Pulmonary artery endothelial cell (primary cell): ENCODE results near the gene PROM2. TPM values are rescaled to one million over a fixed set of nuclear protein-coding genes. Genes with fewer than 3 reads are reported as not detected.

Experiments
- DNase-seq: peaks from one replicate; pipeline ENCODE4 v3.0.0-alpha.2; 2011; ENCODE audit warnings: low read depth, low spot score
- total RNA-seq: library from RNA; depleted of rRNA; stranded (reverse); fragments of >200 nt; gene quantifications from 2 replicates; pipeline ENCODE4 v1.2.3, GENCODE V29; 2014

PROM2 gene
- total RNA-seq, 1 donor from 2014 or later: 0.07 TPM

DNA sequence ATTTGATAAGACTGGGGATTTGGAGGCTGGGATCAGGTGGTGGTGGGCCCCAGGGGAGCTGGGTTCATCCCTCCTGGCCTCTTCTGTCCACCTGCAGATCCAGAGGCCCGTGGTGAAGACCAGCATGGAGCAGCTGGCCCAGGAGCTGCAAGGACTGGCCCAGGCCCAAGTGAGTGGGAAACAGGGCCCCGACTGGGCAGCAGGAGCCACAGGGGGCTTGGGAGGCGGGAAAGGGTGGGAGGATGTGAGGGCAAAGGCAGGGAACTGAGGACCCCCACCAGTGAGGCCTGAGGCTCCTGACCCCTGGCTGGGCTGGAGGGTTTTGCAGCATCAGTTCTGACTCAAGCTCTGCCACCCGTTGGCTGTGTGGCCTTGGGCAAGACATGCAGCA lies 11.3 kb downstream of the PROM2 start:
- DNase-seq: no peak

DNA sequence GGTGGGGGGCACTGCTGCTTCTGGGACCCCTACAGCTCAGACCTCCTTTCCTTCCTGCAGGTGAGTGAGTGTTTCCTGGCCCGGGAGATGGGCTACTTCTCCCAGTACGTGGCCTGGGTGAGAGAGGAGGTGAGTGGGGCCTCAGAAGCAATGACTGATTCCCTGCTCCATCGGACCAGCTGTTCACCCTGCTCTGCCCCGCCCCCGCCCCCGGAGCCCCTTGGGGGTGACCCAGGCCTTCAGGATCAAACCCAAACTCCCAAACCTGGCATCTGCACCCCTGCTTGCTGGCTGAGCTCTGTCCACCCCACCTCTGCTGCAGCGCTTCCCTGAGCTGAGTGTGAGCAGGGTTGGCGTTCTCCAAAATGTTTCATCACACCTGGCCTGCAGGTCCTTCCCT lies 13.1 kb downstream of the PROM2 start:
- DNase-seq: no peak

DNA sequence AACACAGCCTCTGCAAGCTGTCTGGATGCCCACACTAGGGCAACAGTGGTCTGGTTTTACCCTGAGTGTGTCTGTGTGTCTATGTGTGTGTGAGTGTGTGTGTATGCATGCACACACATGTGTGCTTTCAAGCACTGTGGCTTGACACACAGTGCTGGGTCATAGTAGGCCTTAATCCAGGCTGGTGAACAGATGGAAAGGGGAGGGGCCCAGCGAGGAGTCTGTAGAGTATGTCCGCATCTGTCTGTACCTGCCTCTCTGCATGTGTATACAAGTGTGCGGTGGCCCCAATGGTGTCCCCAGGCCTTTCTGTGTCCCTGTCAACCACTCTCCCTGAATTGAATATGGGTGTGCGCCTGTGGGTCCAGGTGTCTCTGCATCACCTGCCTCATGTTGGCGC lies 13.6 kb downstream of the PROM2 start:
- DNase-seq: no peak

DNA sequence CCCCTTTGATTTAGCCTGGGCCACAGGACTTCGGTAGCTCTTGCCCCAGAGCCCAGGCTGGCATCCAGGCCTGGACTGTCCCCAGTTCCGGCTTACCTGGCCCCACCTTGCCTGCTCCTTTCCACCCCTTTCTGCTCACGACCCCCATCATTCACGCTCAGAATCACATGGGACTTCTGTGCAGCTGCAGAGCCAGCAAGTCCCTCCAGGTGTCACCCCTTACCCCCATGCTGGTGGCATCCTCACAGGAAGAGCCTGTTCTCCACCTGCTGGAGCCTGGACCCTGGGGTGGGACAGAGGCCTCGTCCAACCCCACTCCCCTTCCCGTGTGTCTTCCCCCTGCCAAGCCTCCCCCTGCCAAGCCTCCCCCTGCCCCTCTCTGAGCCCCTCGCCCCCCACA lies 15.0 kb downstream of the PROM2 start:
- no peak for DNase-seq

DNA sequence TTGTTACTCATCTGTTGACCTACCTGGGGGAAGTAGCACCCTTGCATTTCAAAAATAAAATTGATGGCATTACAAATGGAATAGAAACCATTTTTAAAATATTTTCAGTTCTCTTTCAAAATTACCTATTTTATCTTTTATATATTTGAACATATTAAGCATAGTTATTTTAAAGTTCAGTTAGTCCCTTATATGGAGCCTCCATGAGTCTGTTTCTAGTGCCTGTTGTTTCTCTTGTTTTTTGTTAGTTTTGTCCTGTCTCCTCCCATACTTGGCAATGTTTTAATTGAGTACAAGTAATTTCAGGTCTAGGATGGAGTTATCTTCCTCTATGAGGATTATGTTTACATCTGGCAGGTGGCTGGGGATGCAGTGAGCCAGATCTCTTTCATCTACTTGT lies 17.0 kb downstream of the PROM2 start:
- DNase-seq: no peak

DNA sequence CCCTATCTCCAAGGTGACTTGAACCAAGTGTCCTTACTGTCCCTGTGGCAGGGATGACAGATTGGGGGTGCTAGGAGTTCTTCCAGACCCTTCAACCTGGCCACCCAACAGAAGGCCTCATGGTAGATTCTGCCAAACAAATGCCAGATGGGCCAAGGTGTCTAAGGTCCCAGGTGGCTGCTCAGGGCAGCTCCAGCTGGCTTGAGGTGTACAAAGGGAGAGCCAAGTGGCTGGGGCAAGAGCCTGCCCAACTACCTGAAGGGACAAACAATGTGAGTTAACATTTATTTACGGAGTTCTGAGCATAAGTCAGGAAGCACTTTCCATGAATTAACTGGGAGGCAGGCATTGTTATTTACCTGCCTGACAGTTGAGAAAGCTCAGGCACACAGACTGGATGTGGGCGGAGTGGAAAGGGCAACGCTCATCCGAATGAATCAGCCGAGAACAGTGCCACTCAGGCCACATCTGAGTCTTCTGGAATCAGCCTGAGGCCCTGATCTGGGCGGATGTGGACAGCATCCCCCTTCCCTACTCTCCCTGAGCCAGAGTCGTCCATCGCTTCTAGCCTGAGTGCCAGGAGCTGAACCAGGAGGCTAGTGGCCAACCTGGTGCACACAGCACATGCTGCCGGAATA lies 18.5 kb downstream of the PROM2 start:
- no peak for DNase-seq

DNA sequence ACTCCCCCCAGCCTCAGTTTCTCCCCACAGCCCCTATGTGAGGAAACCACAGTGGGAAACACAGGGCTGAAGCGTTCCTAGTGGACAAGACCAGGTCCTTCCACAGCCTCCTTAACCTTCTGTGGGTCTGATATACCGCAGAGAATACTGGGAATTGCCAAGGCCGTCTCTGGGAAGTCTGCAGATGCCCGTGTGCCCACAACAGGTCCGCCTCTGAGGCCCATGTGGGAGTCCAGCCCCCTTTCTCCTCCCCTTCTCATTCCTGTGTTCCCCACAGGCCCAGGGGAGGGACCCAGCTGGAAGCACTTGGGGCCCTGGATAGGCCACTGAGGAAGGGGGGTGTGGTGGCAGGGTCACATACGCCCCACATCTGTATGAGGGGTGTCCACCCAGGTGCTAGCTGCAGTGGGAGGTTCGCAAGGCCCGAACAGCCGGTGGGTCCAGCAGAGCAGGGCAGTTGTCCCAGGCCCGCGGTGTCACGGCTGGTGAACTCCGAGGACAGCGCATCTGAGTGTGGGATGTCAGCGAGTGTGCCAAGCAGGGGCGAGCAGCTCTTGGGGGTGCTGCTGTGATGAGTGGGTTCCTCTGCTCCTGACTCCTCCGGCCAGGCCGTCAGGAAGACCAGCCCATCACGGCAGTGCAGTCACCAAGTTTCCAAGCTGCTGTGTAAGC lies 20.5 kb downstream of the PROM2 start:
- DNase-seq: no peak

DNA sequence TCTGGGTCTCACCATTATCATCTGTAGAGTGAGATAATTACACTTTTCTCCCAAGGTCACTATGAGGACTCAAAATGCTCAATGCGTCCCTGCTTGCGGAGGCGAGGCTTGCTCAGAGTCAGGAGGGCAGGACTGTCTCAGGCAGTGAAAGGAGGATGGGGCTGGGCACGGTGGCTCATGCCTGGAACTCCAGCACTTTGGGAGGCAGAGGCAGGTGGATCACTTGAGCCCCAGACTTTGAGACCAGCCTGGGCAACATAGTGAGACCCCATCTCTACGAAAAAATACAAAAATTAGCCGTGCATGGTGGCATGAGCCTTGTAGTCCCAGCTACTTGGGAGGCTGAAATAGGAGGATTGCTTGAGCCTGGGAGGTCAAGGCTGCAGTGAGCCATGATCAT lies 21.1 kb downstream of the PROM2 start:
- DNase-seq: no peak

DNA sequence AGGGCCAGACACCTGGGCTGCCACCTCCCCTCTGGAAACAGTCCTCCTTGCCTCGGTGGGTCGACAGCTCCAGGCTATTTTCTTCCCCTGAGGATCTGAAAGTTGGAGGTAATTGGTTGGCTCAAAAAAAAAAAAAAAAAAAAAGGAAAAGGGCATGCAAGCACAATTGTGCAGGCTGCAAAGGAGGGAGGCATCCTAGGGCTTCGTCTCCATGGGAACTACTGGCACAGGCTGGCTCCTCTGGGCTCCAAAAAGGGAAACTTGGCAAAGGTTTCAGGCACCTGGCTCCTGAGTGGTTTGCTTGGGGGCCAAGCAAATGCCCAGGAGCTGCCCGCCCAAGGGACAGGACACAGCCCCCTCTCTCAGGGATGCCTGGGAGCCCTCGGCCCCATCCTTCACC lies 21.8 kb downstream of the PROM2 start:
- no peak for DNase-seq

DNA sequence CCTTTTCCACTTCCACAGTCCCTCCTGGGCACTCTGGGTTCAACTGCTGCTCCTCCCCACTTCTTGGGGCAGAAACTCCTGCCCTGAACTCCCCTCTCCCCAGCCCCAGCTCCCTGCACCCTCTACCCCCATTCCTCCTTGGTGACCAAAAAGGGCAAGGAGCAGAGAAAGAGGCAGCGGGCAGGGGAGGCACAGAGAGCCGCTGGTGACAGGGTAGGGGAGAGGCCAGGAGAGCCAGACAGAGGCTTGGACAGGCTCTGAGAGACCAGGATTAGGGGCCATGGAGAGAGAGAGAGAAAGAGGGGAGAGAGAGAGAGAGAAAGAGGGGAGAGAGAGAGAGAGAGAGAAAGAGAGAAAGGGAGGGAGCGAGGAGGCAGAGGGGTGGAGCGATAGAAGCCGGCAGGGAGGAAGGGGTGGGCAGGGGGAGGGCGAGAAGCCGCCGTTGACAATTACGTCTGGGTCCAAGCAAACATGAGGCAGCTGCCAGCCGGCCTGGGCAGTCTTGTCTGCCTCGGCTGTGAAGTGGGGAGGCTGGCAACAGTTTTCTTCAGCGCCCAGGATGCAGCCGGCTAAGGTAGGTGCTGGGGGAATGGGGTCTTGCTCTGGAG lies 22.7 kb downstream of the PROM2 start, which contains the start of gene KCNIP3:
TSS of gene KCNIP3 (plus strand) at position 468 of the 608 bp plus-strand sequence. CDS start at position 560, 92 bp downstream.
- DNase-seq: no peak

DNA sequence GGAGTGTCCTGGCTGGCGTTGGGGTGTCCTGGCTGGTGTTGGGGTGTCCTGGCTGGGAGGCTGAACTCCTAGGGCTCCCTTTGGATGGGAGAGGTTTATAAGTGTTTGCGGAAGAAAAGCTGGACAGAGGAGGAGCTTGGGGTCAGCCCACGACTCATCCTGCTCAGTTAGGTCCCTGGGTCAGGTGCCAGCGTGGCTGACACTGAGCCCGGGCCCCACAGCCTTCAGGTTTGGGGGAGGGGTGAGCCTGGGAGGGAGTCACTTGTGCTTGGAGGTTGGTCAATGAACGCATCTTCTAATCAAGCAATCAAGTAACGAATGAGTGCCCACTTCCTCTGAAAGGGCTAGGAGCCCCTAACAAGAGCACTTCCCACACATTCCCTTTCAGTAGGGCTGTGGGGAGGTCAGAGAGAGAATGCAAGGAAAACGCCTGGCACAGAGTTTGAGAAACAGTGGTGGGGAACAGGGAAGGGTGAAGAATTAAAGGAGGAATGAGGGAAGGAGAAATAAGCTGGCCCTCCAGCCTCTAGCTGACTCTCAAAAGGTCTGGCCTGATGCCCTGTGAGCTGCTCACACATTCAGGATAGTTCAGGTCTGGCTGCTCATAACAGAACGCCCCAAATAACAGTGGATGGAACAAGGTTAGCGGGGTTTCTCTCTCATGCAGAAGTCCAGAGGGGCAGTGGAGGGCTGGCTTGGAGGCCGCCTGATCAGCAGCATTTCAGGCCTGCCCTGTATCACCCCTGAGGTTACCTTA lies 23.6 kb downstream of the PROM2 start:
- DNase-seq: no peak

DNA sequence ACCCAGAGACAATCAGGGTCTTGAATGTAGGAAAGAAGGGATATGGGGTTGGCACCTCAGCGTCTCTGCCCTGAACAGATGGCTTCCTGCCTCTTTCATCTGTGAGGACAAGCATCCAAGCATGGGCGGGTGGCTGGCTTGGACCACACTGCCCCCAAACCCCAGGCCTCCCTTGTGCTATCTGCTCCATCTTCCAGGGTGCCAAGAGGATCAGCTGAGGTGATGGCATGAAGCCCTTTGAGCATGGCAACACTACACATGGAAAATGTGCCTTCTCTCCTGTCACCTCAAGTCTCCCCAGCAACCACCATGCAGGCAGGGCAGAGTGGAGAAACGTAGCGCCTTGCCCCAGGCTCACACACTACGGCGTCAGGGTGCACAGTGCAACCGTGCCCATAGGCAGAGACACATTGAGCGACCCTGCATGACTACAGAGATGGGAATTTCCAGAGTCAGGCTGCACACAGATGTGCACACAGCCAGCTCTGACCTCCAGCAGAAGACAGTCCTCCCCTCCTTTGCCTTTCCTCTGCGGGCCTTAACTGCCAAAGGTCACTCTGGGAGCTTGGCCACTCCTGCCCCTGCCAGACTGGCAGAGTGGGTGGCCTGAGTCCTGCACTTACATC lies 24.4 kb downstream of the PROM2 start:
- no peak for DNase-seq

DNA sequence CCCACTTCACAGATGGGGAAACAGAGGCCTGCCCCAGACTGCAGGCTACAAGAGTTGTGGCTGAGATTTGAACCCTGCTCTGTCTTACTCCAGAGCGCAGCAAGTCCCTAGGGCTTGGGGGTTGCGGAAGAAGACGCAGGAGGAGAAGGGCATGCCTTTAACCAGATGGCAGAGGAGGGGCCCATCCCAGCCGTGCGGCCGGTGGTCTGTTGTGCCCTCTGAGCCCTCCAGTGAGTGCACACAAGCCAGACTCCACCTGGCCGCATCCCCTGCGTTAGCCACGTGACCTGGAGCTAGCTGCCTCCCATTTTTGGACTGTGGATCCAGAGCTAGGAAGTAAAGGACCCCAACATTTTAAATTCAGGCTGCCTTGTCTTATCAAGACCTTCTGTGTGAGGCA lies 25.7 kb downstream of the PROM2 start:
- no peak for DNase-seq

DNA sequence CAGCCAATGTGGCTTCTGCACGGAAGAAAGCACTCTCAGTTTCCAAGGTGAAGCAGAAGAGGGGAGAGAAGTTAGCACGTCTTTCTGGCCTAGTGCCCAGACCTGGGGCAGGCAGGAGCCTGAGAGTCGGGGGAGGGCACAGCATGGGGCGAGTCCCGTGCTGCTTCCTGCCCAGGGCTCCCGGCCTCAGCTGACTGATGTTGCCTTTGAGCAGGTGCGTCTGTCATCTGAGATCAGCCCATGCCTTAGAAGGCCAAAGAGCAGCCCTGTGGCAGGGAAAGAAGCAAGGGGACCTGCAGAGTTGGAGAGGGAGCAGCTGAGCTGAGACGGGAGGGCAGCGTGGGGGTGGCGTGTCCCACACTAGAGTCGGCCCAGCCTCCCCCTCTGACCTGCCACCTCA lies 26.2 kb downstream of the PROM2 start:
- no peak for DNase-seq

DNA sequence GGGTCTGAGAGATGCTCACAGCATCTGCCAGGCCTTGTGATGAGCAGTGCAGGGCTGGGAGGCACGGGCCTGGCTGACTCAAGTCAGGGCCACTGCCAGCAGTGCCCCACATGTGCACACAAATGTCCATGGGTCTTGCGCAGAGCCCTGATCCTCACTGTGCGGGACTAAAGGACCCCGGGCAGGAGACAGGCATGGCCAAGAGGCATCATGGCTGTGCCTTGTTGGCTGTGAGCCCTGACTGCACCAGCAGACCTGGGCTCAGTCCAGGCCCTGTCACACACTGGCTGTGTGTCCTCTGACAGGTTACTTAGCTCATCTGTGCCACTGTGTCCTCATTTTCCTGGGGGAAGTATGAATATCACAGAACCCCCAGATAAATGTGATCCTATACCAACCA lies 26.9 kb downstream of the PROM2 start:
- no peak for DNase-seq

DNA sequence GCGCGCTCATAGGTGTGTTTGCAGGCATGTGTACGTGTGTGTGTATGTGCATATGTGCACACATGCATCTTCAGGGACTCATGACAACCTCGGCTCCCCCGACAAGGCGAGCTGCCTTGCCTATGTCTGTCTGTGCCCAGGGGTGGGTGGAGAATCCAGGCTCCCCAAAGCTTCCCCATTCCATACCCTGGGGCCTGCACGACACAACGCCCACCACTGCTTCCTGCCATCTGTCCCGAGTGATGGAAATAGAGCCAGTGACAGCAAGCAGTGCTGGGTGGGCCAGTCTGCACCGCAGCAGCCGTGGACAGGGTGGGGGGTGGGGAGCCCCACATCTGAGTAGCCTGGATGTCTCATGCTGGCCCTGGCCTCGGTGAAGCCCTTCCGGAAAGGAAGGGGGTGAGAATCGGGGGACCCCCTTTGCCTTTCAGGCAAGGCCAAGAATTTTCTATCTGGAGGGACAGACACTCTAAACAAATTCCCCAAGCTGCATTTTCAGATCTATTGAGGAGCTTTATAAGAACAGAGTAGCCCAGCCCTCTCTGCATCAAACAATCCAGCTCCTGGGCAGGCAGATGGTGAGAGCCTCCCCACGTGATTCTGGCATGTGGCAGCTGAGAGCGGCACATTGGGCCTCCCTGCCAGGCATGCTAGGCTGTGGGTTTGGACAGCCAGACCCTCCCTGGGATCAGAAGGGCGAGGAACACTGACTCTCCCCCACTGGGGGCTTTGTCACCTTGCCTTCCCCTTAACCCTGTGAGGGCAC lies 27.8 kb downstream of the PROM2 start:
- DNase-seq: no peak

DNA sequence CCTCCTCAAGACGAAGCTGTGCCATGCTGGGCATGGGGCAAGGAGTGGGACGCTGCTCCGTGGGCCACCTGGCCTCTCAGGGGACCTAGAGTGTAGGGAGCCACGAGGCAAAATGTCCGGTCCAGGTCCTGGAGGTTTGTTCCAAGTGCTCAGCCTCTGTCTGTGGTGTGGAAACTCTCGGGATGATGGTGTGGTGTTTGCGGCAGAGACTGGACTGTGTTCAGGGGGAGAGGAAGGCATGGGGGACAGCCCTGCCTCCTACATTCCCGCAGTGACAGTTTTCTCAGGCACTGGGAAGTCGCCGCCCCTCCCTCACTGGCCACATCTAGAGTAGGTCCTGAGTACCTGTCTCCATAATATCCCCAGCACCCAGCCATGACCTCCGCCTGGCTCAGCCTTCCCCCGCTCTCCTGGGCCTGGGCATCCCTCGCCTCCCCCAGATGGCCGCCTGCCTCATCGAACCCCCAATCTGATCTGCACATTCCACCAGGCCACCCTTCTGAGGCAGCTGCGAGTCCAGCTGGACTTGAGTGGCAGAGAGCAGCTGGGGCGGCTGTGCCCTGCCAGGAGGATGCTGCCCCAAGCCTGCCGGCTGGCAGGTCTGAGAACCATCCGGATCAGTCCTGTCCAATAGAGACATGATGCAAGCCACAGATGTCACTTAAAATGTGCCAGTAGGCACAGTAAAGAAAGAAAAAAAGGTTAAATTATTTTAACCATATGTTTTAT lies 29.1 kb downstream of the PROM2 start:
- DNase-seq: no peak

DNA sequence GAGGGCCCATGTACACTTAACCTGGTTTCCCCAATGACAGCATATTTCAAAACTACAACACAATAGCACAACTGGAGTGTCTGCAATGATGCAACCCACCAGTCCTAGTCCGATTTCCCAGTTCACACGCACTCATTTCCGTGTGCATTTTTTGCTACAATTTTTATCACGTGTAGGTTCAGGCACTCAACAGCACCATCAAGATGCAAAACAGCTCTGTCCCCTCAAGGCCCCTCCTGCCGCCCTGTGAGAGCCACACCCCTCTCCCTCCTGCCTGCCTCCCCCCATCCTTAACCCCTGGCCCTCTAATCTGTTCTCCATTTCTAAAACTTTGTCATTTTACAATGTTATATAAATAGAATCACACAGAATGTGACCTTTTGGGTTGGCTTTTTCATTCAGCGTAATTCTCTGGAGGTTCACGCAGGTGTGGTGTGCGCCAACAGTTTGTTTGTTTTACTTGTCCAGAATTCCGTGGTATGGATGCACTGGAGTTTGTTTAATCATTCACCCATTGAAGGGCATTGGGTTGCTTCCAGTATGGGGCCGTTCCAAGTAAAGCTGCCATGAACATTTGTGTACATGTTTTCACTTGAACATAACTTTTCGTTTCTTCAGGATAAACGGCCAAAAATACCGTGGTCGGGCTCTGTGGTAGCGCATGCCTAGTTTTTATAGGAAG lies 31.3 kb downstream of the PROM2 start:
- no peak for DNase-seq

DNA sequence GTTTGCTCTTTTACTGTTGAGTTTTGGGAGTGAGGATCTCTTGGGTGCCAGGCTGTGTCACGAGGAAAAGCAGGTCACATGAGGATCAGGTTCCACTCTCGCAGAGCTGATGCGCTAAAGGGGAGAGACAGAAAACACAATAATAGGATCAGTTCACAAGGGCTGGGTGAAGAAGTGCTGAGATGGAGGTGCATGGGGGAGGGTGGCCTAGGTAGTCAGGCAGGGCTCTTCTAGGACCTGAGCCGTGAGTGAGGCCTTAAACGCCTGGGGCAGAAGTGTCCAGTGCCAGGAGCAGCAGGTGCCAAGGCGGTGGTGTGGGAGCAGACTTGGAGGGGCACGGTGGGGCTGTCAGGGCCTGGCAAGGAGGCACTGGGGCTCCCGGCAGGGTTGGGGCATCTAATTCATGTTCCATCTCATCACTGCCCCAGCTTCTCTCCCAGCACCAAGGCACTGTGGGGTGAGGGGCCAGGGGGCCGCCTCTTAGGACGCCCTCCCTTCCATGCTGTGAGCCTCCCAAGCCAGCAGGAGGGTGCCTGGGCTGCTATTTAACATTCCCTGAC lies 32.2 kb downstream of the PROM2 start:
- no peak for DNase-seq
